Thoracic aorta (tissue), 2 donors: ENCODE results near the gene TPSAB1. TPM values are rescaled to one million over a fixed set of nuclear protein-coding genes. Genes with fewer than 3 reads are reported as not detected.
"Not testable (repeated sequence)": the region's sequence is repeated elsewhere in the genome, so short reads cannot be mapped to it uniquely, and the experiment has no call there.

Source experiments
- ATAC-seq: fragments of 150-250 bp; one replicate; pipeline ENCODE4 v1.8.0; 2017; ENCODE audit warnings: low read depth; ENCODE audit not compliant: insufficient number of reproducible peaks, low FRiP score
- DNase-seq: peaks from one replicate; pipeline ENCODE4 v3.0.0-alpha.2; 2020; ENCODE audit warnings: low spot score
- H3K27ac ChIP-seq, 2 donors: fragments of 200-600 bp; sonication (generic); 1 replicate in 1 of 2; 2 replicates in 1 of 2; pipeline ENCODE4 v1.5.1; 2016; ENCODE audit warnings: mild to moderate bottlenecking in 2 of 2, moderate library complexity in 2 of 2
- H3K27me3 ChIP-seq: fragments of 200-600 bp; sonication (generic); replicated peaks from 2 replicates; pipeline ENCODE4 v1.6.0; 2016; ENCODE audit warnings: mild to moderate bottlenecking; ENCODE audit not compliant: insufficient read depth
- H3K36me3 ChIP-seq: fragments of 200-600 bp; sonication (generic); one replicate; pipeline ENCODE4 v1.5.1; 2016
- H3K4me1 ChIP-seq, 2 donors: fragments of 200-600 bp; sonication (generic); 1 replicate in 1 of 2; 2 replicates in 1 of 2; pipeline versions ENCODE4 v1.5.1 to v1.6.0; 2016; ENCODE audit warnings: low read depth in 2 of 2, mild to moderate bottlenecking in 1 of 2; ENCODE audit not compliant: control insufficient read depth in 1 of 2
- H3K4me3 ChIP-seq: fragments of 200-600 bp; sonication (generic); 2 replicates; pipeline ENCODE4 v1.5.1; 2016; ENCODE audit warnings: mild to moderate bottlenecking
- H3K9me3 ChIP-seq: fragments of 200-600 bp; sonication (generic); 2 replicates; pipeline ENCODE4 v1.5.1; 2016
- total RNA-seq, 2 donors: library from RNA; depleted of rRNA; stranded (reverse); fragments of >200 nt; gene quantifications; one replicate each; pipeline versions ENCODE4 v1.1.0 to v1.2.3, GENCODE V29; 2016
- TF ChIP-seq, protein P1 (sequence below): fragments of 200-600 bp; sonication (generic); IDR thresholded peaks from one replicate; pipeline ENCODE4 v1.5.1; 2019; ENCODE audit warnings: antibody characterized with exemption

TPSAB1 gene
- total RNA-seq, 2 donors from 2014 or later, result 26.0 to 164 TPM

DNA sequence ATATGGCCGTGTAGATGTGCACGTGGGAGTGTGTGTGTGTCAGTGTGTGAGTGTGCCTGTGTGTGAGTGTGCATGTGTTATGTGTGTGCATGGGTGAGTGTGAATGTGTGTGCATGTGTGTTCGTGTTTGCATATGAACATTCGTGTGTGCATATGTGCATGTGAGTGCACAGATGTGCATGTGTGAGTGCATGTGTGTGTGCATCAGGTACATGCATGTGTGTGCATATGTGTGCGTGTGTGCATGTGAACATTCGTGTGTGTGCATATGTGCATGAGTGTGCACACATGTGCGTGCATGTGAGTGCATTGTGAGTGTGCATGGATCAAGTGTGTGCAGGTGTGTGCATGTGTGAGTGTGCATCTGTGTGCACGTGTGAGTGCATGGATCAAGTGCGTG is 2.5 kb upstream of the TPSAB1 start:
- TF ChIP-seq, protein P1, sequence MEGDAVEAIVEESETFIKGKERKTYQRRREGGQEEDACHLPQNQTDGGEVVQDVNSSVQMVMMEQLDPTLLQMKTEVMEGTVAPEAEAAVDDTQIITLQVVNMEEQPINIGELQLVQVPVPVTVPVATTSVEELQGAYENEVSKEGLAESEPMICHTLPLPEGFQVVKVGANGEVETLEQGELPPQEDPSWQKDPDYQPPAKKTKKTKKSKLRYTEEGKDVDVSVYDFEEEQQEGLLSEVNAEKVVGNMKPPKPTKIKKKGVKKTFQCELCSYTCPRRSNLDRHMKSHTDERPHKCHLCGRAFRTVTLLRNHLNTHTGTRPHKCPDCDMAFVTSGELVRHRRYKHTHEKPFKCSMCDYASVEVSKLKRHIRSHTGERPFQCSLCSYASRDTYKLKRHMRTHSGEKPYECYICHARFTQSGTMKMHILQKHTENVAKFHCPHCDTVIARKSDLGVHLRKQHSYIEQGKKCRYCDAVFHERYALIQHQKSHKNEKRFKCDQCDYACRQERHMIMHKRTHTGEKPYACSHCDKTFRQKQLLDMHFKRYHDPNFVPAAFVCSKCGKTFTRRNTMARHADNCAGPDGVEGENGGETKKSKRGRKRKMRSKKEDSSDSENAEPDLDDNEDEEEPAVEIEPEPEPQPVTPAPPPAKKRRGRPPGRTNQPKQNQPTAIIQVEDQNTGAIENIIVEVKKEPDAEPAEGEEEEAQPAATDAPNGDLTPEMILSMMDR, result no peak

DNA sequence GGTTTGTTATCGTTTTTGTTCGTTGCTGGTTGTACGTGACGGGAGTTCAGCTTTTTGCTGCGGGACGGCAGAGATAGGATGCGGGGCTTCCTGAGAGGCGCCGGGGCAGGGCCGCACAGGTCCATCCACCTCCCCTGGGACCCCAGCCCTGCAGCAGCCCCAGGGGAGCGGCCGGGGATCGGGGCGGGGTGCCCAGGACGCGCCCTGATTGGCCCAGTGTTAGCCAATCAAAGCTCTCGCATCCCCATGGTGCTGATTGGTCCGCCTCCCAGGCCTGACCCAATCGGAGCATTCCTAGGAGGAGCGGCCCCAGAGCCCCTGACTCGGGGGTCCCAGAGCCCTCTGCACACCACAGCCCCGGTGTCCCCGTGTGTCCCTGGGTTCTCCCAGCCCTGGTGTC is 1.6 kb upstream of the TPSAB1 start:
- H3K4me3 ChIP-seq, result not testable (repeated sequence)

More for the DNA sequence above, 2.5 kb upstream of the TPSAB1 start:
- DNase-seq (no peak), ATAC-seq (no peak)
- Histone ChIP-seq H3K4me1 (no peaks in the 10 kb centered on the region), H3K36me3 (no peaks in the 10 kb centered on the region), H3K9me3 (no peaks in the 10 kb centered on the region), H3K4me3 (no peak overlapping the region), H3K27ac (no peak overlapping the region), H3K27me3 (no peaks in the 10 kb centered on the region)

DNA sequence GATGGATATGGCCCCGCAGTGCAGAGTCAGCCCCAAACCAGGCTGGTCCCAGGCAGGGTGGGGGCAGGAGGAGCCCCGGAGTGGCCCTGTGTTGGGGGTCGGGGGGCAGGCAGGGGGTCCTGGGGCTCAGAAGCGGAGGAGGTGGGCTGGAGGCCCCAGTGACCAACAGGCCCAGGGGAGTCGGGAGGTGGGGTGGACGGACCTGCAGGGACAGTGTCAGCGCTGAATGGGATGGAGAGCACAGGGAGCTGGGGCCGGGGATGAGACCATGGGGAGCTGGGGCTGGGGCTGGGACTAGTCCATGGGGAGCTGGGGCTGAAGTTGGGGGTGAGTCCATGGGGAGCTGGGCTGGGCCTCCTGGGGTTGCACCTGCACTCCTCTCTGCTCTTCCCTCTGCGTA is 930 bp upstream of the TPSAB1 start:
- not testable (repeated sequence) for H3K27me3 ChIP-seq, H3K4me1 ChIP-seq, H3K4me3 ChIP-seq, ATAC-seq, H3K36me3 ChIP-seq, H3K27ac ChIP-seq, DNase-seq, H3K9me3 ChIP-seq

More for the DNA sequence above, 1.6 kb upstream of the TPSAB1 start:
- not testable (repeated sequence) for DNase-seq, H3K9me3 ChIP-seq, H3K4me1 ChIP-seq, H3K27ac ChIP-seq, ATAC-seq, H3K27me3 ChIP-seq, H3K36me3 ChIP-seq

DNA sequence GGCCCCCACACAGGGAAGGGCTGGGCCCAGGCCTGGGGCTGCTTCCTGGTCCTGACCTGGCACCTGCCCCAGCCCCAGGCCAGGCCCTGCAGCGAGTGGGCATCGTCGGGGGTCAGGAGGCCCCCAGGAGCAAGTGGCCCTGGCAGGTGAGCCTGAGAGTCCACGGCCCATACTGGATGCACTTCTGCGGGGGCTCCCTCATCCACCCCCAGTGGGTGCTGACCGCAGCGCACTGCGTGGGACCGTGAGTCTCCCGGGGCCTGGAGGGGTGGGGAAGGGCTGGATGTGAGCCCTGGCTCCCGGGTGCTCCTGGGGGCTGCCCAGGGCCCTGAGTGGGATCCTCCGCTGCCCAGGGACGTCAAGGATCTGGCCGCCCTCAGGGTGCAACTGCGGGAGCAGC is 576 bp downstream of the TPSAB1 start:
- not testable (repeated sequence) for H3K27me3 ChIP-seq, H3K4me3 ChIP-seq, DNase-seq, H3K36me3 ChIP-seq, H3K4me1 ChIP-seq, ATAC-seq, H3K27ac ChIP-seq, H3K9me3 ChIP-seq

DNA sequence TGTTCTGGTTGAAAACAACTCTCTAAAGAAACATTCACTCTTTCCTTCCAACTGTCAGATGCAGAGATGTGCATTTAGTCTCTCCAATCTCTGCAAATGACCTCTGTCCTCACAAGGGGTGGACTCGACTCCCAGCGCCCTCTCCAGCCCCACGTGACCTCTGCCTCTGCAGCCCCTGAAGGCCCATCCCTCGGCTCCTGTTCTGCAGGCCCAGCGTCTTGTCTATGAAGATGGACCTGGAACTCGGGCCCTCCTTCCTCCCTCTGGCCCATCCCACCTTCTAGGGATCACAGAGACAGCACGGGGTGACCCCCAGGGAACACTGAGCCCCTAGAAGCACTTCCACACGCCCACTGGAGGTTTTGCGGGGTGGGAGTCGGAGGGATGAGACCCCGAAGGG is 2.9 kb downstream of the TPSAB1 start:
- not testable (repeated sequence) for DNase-seq, H3K9me3 ChIP-seq, ATAC-seq, H3K27me3 ChIP-seq, H3K27ac ChIP-seq, H3K4me3 ChIP-seq, H3K4me1 ChIP-seq, H3K36me3 ChIP-seq

DNA sequence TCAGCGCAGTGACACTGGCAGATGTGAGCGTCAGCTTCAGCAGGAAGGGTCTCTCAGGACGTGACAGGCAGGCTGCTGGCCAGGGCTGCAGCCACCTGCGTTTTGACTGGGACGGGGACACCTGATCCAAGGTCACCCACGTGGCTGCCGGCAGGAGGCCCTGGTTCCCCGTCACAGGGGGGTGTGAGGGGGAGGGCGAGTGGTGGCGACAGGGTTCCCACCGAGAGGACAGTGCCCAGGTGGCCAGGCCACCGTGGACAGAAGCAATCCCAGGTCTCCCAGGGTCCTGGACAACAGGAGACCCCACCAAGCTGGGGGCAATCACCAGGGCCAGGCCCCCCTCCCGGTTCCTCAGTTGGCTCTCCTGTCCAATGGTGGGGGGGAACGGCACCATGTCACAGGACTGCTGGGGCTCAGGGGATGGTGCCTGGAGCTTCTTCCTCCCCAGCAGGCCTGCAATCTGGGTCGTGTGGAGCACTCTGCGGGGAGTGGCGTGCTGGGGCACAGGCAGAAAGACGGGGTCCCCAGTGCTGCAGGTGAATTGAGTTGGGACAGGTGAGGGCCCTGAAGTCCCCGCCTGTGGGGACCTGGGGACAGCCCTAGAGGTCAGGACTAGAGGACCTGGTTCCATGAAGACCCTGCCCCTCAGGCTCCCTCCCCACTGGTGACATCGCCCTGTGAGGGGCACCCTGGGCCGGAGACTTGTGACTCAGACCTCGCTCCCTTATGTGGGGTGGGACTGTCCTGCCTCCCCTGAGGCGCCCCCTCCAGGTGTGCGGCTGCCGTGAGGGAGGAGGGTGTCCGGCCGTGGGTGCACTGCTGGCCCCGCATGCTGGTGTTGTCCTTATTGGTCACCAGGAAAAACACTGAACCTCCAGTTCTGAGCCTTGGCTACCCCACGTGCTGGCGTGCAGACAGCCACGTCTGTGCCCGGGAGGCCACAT is 3.7 kb downstream of the TPSAB1 start:
- not testable (repeated sequence) for ATAC-seq, DNase-seq, H3K9me3 ChIP-seq, H3K4me1 ChIP-seq, H3K27me3 ChIP-seq, H3K27ac ChIP-seq, H3K4me3 ChIP-seq, H3K36me3 ChIP-seq

DNA sequence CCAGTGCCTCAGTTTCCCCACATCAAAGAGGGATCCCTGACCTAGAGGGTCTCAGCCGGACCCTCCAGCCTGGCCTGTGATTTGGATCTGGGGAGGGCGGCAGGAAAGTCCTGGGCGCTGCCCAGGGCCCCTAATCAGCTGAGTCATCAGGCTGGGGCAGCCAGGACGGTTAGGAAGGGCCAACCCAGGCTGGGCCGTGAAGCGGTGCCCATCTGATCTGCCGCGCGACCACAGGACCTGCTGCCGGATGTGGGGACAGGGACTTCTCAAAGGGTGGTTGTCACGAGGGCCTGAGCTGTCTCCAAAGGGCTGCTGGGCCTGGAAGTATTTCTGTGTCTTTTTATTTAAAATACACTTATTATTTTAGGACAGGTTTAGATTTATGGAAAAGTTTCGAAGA is 4.4 kb downstream of the TPSAB1 start:
- no peaks in the 10 kb centered on the region for H3K27me3 ChIP-seq
- no peak overlapping the region for H3K27ac ChIP-seq
- no peaks in the 10 kb centered on the region for H3K36me3 ChIP-seq
- ATAC-seq (no peak), DNase-seq (no peak)
- TF ChIP-seq, protein P1, result no peak
- no peak overlapping the region for H3K4me3 ChIP-seq
- no peaks in the 10 kb centered on the region for H3K4me1 ChIP-seq
- no peaks in the 10 kb centered on the region for H3K9me3 ChIP-seq
